Measurements from ENCODE around the gene DDIT3.

Gene DDIT3

DNA sequence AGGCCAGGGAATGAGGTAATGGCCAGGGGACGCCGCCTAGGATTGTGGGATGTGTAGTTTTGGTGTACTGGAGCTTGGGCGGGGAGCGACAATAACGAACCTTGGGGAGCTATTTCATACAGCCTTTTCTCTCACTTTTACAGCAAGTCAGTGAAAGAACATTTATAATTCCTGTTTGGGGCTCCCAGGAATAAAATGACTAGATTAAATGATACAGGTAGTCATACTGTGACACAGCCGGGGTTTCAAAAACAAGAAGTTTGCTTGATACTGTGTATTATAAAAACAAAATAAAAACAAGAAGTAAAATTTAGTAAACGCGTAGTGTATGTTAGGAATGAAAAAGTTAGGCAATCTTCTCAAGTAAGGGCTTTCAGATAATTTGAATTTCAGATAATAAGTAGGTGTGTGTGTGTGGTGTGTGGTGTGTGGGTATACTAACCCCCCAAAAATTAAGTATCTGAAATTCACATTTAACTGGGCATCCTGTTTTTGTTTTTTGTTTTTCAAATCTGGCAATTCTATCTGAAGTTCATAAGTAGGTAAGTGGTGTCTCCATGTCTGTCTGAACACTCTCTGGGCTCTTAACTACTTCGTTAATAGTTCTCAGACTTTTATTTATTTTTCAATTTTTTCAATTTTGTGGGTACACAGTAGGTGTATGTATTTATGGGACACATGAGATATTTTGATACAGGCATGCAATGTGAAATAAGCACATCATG is 27.1 kb upstream of the DDIT3 start:
- no peak for DNase-seq

DNA sequence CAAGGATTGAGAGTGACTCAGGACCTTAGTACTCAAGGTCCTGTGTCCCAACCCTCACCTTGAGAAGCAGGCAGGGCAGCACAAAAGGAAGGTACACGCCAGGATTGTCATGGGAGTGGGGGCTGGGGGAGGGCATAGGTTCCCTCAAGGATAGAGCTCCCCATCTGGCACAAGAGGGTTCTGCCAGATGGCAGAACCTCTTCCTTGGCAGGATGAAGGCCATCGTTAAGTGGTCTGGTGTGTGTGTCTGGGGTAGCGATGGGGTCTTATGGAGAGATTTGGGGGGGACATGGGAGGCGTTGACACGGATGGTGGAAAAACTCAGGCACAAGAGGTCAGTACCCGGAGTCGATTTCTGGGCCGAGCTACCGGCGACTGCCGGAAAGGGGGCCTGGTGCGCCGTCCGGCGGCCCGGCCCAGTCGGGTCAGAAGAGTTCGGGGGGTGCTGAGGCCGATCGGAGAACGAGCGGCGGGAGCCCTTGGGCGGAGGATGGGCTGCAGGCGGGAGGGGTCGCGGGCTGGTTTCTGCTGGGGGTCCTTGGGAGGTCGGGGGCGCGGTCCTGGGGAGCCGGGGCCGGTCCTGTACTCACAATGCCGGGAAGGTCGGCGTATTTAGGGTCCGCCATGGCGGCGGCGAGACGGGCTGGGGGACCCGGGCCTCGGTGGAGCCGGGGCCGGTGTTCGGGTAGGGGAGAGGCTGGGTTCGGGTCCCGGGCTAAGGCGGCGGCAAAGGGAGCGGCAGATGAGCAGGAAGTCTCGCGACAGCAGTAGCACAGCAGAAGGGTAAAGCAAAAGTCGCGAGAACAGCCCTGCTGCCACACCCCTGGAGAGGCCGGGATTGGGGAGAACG is 26.3 kb upstream of the DDIT3 start, which contains the start of gene DCTN2:
Gene DCTN2, minus strand, starts transcription at position 755 of the 850 bp plus-strand sequence. Its CDS starts 129 bp downstream, at position 626.
- peak; percentile 97 to 99 (median 98) for DNase-seq

GRCh38 chr12:57545809-57546437 is 25.6 kb upstream of the DDIT3 start:
- DNase-seq, result no peak

GRCh38 chr12:57543581-57543980 is 23.3 kb upstream of the DDIT3 start:
- peak in 2 of 4 experiments; percentile 20 to 38 for DNase-seq

- DNase-seq, result no peak
These were observed 21.4 kb upstream of the DDIT3 start for GRCh38 chr12:57541717-57542116.

GRCh38 chr12:57541001-57541400 is 20.7 kb upstream of the DDIT3 start:
- DNase-seq, result no peak

GRCh38 chr12:57539134-57539768 is 18.9 kb upstream of the DDIT3 start:
- no peak for DNase-seq

DNA sequence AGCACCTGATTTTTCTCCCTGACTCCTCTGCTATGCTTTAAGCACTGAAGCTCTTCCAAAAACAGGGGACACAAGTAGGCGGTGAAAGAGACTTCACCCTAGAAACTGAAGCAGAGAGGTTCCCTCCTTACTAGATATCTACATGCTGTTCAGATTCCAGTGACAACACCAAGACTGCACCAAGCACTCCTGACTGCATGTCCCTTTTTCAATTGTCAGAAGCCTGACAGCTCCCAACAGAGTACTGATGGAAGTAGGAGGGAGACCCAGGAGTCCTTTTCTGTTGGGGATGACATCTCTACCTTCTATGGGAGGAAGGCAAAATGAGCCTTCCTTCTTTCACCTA is 16.3 kb upstream of the DDIT3 start:
- no peak for DNase-seq

DNA sequence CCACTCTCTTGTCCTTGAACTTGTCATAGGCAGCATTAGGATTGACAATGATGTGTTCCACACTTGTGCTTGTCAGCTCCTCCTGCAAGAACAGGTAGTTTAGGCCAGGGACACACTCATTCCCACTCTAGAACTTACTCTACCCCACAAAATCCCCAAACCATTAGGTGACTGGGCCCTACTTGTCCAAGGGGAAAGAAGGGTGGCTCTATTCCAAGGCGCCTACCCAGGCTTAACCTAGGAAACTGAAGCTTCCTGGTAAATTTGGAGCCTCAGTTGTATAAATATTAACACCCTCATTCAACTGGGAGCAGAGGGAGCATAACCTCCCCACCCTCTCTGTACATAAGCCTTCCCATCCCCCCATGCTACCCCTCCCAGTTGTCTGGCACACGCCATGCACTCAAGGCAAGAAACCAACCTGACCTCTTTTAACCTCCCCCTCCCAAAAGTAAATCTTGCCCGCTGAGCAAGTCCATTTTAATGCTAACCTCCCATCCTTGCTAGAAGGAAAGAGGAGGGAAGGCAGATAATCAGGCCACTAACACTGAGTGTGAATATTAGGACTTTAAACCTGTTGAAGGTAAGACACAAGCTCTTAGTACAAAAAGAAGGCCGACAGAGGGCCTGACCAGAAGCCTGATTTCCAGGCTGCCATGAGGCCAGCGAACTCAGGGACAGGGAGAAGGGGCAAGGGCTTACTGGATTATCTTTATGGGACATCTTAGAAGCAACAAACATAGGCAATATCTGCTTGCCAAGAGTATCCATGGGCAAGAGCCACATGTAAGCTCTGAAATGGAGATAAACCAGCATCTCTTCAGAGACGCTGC is 15.7 kb upstream of the DDIT3 start:
- DNase-seq, result no peak

DNA sequence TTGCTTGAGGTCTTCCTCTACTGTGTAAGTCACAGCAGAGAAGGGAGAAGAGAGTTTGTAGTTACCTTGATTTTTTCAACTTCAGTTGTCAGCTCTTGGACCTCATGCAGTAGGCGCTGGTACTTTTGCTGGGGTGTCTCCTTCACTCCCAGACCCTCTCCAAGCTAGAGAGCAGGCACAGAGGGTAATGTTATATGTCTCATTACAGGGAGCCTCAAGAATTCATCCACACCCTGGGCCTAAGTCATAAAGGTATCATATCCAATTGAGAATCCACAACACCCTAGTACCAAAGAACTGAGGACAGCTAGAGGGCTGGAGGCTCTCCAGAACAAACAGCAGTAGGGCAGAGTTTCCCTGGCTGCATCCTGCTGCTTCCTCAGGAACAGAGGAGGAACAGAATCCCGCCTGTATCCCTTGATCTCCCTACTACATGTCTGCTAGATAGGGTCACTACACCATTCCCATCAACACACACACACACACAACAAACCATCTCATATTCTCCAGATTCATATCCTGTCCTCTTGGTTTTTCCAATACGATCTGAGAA is 14.8 kb upstream of the DDIT3 start:
- DNase-seq, result no peak

DNA sequence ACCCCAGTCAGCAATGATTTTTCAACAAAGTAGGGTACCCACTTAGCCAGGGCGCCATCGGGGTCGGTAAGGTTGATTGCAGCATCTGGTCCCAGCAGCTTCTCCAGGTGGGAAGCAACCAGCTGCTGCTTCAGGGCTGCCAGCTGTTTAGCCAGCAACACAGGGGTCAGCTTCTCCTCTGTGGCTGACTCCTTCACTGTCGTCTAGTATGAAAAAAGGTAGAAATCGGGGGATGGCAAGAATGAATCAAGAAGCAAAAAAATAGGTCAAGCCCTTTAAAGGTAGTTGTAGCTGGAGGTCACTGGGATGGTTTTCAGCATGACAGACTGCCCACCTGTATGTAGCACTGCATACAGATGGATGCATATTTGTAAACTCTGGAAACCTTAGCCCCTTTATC is 13.9 kb upstream of the DDIT3 start:
- DNase-seq, result no peak

- no peak for DNase-seq
These were observed 12.8 kb upstream of the DDIT3 start for GRCh38 chr12:57533108-57533507.

DNA sequence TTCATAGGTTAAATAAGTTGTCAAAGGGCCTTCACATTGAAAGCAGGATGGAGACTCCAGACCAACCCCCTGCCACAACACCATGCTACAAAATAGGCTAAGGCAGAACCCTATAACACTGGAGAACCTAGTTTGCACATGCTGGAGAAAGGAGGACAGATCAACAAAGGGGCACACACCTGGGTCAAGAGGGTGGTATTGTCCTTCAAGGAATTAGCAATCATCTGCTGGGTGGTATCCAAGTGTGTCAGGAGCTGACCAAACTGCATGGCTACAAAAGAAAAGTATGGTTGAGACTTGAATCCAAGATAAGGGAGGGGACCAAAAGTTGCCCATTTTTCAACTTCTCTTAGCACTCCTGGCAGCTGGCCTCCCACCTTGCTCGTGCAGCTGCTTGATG is 11.5 kb upstream of the DDIT3 start:
- DNase-seq, result no peak

- no peak for DNase-seq
These were observed 10.3 kb upstream of the DDIT3 start for GRCh38 chr12:57530396-57531142.

DNA sequence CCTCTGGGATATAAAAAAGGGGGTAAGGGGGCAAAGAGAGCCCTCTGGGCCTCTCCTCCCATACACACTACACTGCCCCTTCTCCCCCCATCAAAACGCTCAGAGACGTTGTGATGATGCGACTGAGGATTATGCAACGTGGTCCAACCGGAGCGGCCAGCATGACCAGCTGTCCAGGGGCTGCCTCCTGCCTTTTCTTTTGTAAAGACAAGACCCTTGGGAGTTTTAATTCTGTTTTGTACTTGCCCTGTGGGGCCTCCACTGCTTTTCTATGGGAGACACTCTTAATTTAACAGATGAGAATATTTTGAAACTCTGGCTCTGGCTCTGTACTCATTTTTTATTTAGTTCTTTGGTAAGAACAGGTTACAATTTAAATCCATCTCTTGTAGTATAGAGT is 9.5 kb upstream of the DDIT3 start:
- DNase-seq, result no peak

DNA sequence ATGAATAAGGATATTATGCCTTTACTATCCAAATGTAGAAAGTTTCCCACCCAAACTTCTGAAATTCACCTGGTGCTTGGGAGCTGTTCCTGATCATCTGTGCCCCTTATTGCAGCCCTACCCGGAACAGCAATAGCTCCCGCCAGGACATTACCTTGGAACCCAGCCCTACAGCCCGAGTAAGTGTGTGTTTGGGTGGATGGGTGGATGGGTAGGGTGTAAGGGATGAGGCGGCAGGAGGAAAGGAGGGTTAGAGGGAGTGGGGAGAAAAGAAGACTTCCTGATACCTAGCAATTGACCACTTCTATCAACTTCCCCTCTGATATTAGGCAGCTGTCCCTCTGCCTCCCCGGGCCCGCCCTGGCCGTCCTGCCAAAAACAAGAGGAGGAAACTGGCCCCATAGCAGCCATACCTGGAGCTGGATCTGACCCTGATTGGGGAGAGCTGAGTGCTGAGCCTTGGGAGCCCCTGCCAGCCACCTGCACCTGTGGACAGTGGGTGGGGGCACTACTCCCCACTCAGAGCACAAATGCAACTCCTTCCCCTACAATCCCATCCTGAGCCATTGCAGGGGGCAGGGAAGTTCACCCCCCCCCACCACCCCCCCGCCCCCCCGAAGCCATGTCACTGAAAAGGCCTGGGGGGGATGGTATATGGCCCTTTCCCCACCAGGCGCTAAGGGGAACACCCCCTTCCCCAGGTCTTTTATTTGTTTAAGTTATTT is 8.7 kb upstream of the DDIT3 start:
- DNase-seq, result no peak

DNA sequence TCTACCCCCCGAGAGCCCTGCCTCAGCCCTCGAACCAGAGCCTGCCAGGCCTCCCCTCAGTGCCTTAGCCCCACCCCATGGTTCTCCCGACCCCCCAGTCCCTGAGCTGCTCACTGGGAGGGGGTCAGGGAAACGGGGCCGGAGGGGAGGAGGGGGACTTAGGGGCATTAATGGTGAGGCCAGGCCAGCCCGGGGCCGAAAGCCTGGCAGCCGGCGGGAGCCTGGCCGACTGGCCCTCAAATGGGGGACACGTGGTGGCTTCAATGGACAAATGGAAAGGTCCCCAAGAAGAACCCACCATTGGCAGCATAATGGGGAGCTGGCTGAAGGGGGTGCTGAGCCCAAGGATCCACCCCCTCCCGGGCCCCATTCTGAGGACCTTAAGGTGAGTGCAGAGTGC is 7.9 kb upstream of the DDIT3 start:
- DNase-seq, result no peak

DNA sequence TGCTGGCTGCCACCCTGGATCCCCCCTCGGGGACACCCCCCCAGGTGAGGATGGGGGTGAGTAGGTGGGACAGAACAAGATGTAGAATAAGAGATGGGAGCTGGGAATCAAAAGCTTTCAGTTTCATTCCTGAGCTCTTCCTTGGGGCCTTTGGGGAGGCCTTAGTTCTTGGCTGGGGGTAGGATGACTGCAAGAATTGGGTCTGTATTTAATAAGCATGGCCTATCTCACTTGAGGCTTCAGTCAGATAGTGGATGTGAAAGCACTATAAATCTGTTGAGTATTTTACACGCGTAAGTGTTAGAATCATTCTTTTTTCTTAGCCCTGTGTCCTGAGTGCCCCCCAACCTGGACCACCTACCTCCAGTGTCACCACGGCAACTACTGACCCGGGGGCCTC is 6.9 kb upstream of the DDIT3 start:
- DNase-seq, result no peak

- no peak for DNase-seq
These were observed 6.3 kb upstream of the DDIT3 start for GRCh38 chr12:57526477-57527126.

Data from suppressor macrophage (primary cell).